Measurements from ENCODE around the gene PPIF.

- TF ChIP-seq RAD21 (IDR thresholded peaks at IDR 0.05) (no peak), FOXA1 (IDR thresholded peaks at IDR 0.05) (no peak), CTCF (IDR thresholded peaks at IDR 0.05; ENCODE audit: low read depth, low read length, missing input control) (no peak)
These were observed 1.3 kb downstream of the PPIF start for GRCh38 chr10:79348640-79348988.
